ENCODE measurements around the gene CNPY1. TPM values are rescaled to one million over a fixed set of nuclear protein-coding genes. Genes with fewer than 3 reads are reported as not detected.

Gene CNPY1
- total RNA-seq, 1 donor from 2014 or later: not detected

- TF ChIP-seq CTCF (IDR thresholded peaks at IDR 0.05): no peak
- Histone ChIP-seq H3K9me3 (no peaks in the 10 kb centered on the region), H3K27me3 (ENCODE audit: low read depth) (peaks cover 4% of the 10 kb centered on the region), H3K4me3 (no peak overlapping the region), H3K36me3 (no peaks in the 10 kb centered on the region), H3K4me1 (no peaks in the 10 kb centered on the region), H3K27ac (no peak overlapping the region)
- ATAC-seq (no peak), DNase-seq (no peak)
- intact Hi-C loops (cut with DNase I): no loop called here
These were observed 2.4 kb downstream of the CNPY1 start for GRCh38 chr7:155543926-155544325.

DNA sequence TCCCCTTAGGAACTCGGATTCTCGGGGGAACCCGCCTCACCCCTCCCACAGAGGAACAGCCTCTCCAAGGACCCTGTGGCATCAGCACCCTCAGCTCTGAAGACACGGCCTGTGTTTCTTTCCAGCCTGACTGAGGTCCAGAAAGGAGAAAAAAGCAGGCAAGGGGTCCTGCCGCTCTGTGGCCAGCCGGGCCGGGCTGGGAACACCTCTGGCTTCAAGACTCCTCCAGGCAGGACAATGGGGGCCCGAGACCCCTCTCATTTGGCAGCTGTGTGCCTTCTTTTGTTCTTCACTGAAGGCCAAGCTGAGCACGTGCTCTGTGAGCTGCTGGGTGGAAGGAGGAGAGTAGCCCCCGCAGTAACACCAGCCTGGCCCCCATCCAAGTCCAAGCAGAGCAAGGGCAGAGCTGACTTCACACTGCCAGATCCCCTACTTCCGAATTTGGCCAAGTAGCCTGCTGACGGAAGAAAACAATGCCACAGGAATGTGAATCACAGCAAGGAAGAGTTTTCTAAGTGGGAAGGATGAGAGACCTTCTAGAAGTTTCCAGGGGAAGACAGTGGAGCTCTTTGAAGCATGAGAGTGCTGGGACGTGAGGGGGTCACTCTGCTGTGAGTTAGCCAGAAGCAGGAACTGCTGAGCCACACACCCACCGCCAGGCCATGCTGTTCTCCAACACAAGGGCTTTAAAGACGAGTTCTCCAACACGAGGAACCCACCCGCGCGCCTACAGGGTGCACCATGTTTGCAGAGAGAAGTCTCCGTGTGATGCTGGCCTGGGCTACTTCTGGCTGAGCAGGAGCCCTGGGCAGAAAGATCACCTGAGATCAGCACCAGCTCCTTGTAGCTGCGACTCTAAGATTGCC is 3.1 kb downstream of the CNPY1 start:
- Histone ChIP-seq H3K4me3 (no peak overlapping the region), H3K9me3 (no peaks in the 10 kb centered on the region), H3K27me3 (ENCODE audit: low read depth) (peaks cover 4% of the 10 kb centered on the region), H3K27ac (no peak overlapping the region), H3K36me3 (no peaks in the 10 kb centered on the region), H3K4me1 (no peaks in the 10 kb centered on the region)
- TF ChIP-seq CTCF (IDR thresholded peaks at IDR 0.05): no peak
- no peak for DNase-seq
- ATAC-seq: peak in 1 of 2 donors; percentile 11
- intact Hi-C loops (cut with DNase I): no loop called here

DNA sequence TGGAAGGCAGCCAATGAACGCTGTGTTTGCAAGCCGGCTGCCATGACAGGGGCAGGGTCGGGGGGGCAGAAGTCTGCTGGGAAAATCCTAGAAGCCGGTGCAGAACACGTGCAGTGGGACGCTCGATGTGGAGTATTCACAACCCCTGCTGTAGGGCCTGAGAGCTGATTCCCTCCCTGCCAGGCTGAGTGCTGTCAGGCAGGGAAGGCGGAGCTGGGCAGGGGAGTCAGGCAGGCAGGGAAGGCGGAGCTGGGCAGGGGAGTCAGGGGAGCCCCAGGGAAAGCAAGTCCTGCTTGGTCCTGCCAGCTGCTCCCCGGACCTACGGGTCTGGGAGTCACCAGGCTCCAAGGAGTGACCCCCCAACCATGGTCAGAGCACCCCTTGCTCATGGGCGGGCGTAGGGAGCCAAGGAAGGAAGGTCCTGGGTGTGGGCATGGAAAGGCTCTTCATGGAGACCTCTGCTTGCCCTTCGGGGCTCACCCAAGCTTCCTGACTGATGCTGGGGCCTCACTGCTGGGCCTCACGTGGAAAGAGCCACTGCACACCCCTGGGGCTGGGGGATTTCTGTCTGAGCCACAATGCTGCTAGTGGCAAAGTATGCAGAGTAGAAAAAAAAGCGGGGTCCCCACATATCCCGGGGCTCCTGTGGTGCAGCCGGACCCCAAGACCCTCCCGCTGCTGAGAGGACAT is 4.2 kb downstream of the CNPY1 start:
- ATAC-seq (no peak), DNase-seq (no peak)
- TF ChIP-seq CTCF (IDR thresholded peaks at IDR 0.05): no peak
- Histone ChIP-seq H3K4me3 (no peak overlapping the region), H3K4me1 (no peaks in the 10 kb centered on the region), H3K27me3 (ENCODE audit: low read depth) (peaks cover 5% of the 10 kb centered on the region), H3K36me3 (no peaks in the 10 kb centered on the region), H3K9me3 (no peaks in the 10 kb centered on the region), H3K27ac (no peak overlapping the region)
- intact Hi-C loops (cut with DNase I): no loop called here

- Histone ChIP-seq H3K27me3 (ENCODE audit: low read depth) (peaks cover 15% of the 10 kb centered on the region), H3K27ac (no peak overlapping the region), H3K36me3 (no peaks in the 10 kb centered on the region), H3K4me1 (no peaks in the 10 kb centered on the region), H3K9me3 (no peaks in the 10 kb centered on the region), H3K4me3 (no peak overlapping the region)
- no peak for ATAC-seq
- intact Hi-C loops (cut with DNase I): no loop called here
- DNase-seq: no peak
- TF ChIP-seq CTCF (IDR thresholded peaks at IDR 0.05): no peak
These were observed 5.8 kb downstream of the CNPY1 start for GRCh38 chr7:155540553-155540952.

DNA sequence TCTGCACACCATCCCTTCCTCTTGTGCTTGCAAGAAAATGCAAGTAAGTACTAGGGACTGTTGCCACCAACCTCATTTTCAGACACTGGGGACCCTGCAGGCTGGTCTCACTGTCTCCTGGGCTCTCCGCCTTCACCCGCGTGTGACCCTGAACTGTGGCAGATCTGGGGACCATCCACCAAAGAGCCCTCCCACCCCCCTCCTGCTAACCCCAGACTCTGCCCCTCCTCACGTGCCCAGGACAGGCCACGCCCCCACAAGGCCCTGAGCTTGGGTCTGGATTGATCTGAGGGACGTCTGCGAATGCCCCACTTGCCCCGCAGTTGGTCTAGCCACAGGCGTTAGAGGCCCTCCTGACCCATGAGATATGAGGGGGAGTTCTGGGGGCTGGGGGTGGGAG is 8.1 kb downstream of the CNPY1 start:
- Histone ChIP-seq H3K27ac (no peak overlapping the region), H3K4me3 (no peak overlapping the region), H3K36me3 (no peaks in the 10 kb centered on the region), H3K27me3 (ENCODE audit: low read depth) (peaks cover 38% of the 10 kb centered on the region), H3K4me1 (peaks cover 6% of the 10 kb centered on the region), H3K9me3 (no peaks in the 10 kb centered on the region)
- intact Hi-C loops (cut with DNase I): no loop called here
- ATAC-seq (no peak), DNase-seq (no peak)
- no peak for TF ChIP-seq CTCF (IDR thresholded peaks at IDR 0.05)

All from lower lobe of right lung (tissue), 2 donors.